GM20431 (cell line): Measurements from ENCODE around the gene MEGF11.

Source experiments
- in situ Hi-C: fragments of 300-500 bp; cut with MseI, MboI; formaldehyde crosslinking; loops from one replicate; pipeline ENCODE4 v1.15.0; 2020; ENCODE audit warnings: low sequenced_read_pairs; ENCODE audit not compliant: unreplicated experiment

Gene MEGF11

DNA sequence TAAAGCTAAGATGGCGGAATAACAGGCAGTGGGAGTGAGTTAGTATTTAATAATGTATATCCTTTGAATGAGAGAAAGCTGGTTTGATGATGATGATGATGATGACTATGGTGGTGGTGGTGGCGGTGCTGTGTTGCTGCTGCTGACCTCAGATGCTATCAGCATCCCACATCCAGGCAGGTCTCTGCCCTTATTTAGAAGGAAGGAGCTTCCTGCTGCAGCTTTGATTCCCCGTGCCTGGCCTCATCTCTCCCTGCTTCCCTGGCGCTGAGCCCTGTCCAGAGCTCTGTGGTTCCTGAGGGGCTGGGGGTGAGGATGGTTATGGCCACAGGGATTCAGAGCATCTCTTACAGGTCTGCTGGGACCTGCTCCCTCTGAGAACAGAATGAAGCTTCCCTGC, 311.1 kb downstream of the MEGF11 start:
- in situ Hi-C loops: no loop called here

DNA sequence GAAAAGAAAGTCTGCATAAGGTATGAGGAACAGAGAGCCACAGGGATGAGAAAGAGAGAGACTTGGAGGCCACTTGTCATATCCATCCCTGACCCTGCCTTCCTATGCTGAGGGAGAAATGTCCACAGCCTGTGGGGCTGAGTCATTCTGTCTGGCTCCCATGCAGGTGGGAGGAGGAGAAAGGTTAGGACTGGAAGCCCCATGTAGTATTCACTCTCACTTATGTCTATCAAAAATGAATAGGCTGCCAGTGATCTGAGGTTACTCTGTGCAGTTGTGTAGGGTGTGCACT, 313.0 kb downstream of the MEGF11 start:
- in situ Hi-C loops: no loop called here

DNA sequence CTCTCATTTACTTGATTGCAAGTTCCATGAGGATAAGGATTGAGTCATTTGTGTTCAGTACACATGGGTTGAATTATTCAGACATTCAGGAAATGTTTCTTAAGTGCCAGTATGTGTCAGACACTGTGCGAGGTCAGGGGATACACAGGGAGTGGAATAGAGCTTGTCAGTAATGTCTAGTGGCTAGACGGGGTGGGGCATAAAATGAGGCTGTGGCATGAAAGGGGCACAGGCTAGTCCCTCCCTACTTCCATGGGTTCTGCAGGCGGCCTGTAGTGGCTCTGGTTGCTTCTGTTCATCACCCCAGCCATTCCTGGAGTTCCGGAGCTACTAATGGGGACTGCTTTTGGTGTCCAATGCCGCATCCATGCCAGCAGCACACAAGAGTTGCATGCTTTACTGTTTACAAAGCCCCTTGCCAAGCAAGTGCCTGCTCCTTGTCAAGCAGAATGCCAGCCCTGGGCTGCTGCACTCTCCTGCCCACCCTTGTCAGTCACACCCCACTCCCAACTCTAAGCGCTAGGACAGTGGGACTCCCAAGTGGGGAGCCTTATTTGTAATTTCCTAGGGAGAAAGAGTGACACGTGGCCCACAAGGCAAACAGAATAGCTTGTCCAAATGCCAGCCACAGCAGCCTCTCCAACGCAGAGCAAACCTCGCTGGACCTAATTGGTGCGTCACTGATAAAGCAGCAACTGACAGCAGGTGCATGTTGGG, 313.5 kb downstream of the MEGF11 start:
- in situ Hi-C loops: no loop called here

DNA sequence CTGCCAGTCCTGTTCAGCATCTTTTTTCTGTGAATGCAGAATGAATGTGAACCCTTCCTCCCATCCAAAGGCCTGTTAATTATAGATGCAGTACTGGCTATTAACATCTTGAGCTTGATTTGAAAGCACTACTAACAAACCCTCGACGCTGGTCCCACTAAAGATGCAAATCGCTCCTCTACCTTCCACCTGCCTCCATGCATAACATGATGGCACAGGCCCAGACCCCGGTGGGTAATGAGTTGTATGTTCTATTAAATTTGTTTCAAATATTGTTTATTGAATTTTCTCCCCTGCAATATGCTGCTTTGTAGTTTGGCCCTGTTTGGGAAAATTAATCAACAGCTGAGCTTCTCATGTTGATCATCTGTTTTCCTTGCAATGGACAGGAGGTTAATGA, 314.9 kb downstream of the MEGF11 start:
- in situ Hi-C loops: no loop called here

DNA sequence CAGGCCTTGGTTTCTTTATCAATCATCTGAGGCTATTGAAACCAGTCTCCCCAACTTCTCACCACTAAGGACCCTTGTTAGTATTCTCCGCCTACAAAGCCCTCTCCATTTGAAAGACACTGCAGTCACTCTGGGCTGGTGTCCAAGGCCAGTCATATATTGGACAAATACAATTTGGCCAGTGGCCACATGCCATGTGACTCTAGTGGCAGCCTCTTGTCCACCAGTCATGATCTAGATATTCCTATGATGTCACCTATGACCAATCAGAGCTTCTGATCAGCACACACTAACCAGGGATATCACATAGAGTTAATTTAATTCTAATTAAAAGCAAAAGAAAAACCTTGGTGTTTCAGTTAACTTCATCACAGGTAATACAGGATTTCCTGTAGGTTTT, 316.1 kb downstream of the MEGF11 start:
- in situ Hi-C loops: no loop called here

DNA sequence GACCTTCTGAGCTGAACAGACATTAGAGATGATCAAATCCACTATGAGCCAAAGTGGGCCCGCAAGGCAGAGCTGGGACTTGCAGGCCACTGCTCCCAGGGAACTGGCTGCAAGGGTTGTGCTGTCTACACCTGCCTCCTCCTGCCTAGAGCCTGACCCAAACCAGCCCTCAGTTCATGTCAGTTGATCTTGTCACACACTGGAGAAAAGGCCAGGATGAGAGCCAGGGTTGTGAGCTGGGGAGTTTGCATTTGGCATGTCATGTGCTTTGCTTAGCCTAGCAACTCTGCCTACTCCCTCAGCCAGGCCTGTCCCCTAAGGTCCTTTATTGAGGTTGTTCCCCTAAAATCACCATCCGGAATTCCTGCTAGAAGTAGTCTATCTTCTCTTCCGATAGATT, 316.5 kb downstream of the MEGF11 start:
- in situ Hi-C loops: no loop called here

DNA sequence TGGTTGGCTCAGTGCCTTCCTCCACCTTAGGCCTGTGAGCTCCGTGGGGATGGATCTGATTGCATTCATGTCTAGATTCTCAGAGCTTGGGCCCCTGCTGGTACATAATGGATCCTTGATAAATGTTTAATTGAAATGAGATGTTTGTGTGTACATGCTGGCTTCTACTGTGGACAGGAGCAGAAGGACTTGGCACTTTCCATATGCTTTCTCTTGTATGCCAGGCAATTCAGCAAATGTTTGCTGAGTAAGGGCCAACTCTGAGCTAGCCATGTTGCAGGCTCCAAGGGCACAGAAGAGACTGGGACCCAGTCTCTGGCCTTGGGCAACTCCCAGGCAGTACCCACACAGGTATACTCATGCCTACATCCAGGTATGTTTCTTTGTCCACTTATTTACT, 317.3 kb downstream of the MEGF11 start:
- in situ Hi-C loops: no loop called here

DNA sequence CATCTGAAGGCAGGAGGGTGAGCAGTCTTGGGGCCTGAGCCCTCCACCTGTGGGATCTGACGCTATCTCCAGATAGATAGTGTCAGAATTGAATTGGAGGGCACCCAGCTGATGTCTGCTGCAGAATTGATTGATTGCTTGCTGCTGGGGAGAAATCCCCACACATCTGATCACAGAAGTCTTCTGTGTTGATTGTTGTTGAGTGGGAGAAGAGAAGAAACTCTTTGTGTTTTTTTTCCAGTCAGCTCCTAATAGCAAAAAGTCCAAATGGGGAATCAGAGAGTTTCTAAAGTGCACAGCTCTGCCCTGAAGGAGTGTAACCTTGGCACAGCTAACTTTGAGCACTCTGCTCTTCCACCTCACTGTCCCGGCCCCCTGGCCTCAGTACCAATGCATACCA, 318.2 kb downstream of the MEGF11 start:
- in situ Hi-C loops: no loop called here

DNA sequence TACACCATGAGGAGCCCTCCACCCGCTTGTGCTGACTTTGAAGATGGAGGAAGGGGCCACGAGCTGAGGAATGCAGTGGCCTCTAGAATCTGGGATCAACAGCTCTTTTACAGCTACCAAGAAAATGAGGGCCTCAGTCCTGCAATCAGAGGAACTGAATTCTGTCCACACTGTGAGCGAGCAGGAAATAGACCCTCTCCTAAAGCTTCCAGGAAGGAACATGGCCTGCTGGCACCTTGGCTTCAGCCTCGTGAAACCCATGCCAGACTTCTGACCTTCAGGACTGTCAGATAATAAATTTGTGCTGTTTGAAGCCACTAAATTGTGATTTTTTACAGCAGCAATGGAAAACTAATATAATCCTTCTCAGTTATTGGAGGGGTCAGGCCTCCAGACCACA, 322.3 kb downstream of the MEGF11 start:
- in situ Hi-C loops: no loop called here

DNA sequence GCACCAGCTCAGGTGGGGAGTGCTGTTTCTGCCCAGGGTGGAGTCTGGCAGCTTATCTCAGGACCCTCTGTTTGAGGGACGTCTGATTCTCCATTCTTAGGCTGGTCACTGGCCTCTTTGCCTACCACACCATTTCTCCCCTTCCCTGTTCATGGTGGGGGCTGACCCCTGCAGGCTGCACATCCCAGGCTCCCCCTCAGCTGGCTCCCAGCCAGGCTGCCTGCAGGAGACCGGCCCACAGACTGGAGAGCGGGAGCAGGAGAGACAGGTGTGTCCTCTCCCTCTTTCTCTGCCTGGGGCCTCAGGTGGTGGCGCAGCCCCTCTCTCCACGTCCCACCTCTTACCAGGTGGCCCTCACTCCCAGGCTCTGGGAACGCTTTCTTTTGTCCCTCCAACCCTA, 323.4 kb downstream of the MEGF11 start:
- in situ Hi-C loops: no loop called here

DNA sequence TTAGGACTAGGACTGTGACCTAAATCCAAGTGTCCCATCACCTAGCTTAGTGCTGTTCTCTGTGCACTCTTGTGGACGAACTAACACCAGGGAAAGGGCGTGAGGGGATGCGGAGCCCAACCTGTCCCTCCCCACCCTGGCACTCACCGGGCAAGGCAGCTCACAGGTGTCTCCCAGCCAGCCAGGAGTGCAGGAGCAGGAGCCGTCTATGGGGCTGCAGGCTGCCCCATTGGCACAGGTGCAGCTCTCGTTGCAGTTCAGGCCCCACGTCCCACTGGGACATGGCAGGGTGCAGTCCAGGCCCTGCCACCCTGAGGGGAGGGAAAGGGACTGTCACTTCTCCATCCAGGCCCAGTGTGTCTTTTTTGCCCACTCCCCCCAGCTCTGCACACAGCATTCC, 324.0 kb downstream of the MEGF11 start:
- in situ Hi-C loops: no loop called here

DNA sequence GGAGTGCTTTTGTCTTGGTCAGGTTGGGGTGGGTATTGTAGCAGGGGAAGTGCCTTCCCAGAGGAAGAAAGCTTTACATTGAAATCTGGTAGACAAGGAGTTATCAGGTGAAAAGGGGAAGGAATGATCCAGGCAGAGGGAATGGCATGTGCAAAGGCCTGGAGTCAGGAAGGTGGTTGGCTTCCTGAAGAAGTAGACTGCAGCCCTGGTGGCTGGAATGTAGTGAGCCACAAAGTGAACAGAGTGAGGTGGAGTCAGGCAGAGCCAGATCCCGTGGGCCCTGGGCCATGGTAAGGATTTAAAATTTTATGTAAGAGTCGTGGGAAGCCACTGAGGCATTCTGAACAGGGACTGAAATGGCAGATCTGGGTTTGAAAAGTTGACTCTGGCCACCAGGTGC, 326.0 kb downstream of the MEGF11 start:
- in situ Hi-C loops: no loop called here

DNA sequence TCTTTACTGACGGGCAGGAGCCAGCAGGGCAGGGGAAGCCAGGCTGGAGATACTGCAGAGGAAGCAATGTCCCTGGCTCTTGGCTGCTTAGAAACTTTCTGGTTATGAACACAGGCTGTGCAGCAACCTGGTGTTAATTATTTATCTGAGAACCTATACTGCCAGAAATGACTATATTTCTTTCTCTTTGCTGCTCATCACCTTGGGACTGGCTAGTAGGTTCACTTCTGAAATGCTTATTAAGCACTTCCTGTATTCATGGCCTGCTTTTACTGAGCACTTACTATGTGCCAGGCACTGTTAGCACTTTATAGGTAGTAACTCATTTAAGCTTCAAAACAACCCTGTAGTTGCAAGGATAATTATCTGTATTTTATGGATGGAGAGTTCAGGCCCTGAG, 326.7 kb downstream of the MEGF11 start:
- in situ Hi-C loops: no loop called here

DNA sequence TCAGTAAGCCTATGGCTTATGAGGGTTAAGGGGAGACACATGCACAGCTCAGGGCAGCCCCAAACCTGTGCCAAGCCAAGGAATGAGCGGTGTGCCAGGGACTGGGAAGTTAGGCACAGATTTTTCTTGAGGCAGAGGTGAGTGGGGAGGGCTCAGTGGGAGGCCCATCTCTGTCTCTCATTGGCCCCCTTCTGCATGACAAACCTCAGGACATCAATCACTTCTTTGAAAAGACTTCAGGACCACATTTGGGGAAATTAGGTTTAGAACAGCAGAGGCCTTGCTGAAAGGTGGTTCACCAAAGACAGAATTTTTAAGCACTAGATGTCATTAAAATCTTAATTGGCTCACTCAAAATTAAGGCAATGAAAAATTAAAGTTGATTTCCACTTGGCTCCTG, 327.1 kb downstream of the MEGF11 start:
- in situ Hi-C loops: no loop called here

DNA sequence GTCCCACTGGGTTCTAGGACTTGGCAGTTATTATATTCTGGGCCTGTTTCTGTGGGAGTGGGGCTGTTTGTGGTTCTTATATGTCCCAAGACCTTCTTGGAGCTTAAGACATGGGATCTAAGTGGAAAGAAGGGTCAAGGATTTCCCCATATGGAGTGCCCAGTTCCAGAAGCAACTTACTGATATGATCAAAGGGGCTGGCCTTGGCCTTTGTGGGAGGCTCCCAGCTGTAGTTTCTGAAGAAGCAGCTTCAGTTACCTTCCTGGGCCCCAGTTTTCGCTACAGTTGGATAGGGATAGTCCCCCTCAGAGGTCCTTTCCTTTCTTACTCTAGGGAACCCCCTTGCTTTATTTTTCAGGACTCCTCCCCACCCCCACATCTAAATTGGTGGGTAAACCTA, 328.2 kb downstream of the MEGF11 start:
- in situ Hi-C loops: no loop called here

DNA sequence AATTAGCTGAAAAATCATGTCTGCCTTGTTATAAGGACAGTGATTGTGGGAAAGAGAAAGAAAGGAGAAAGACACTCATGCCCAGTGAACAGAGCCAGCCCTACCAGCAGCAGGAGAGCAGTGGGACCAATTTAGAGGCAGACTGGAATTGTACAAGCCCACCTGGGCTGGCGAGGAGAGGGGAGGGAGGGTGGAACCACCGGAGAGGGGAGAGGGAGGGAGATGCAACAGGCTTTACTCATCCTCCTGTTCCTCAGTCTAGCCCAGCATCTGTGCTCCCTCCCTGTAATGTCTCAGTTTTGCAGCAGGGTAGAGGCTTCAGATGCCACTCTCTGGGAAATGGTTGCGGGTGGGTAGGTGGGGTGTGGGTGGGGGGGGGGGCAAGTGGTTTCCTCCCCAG, 329.5 kb downstream of the MEGF11 start:
- in situ Hi-C loops: loop anchor here (25.0 kb wide), 1 partner anchor 363 kb away; the partner anchor contains the start of gene DIS3L

DNA sequence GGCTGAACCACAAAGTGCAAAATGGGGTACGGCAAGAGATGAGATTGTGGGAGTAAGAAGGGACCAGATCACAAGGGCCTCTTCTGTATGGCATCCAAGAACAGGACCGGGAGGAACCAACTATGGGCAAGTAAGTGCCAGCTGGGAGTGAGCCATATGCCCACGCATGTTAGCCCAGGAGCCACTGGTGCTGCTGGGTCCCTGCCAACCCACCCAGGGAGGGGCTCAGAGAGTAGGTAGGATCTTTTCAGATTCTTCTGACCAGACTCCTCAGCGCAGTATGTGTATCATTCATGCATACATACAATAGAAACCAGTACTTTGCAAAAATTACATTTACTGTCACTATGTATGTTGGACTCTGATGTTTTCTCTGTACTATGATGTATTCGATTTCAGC, 330.3 kb downstream of the MEGF11 start:
- in situ Hi-C loops: loop anchor here (25.0 kb wide), 1 partner anchor 364 kb away; the partner anchor contains the start of gene DIS3L

DNA sequence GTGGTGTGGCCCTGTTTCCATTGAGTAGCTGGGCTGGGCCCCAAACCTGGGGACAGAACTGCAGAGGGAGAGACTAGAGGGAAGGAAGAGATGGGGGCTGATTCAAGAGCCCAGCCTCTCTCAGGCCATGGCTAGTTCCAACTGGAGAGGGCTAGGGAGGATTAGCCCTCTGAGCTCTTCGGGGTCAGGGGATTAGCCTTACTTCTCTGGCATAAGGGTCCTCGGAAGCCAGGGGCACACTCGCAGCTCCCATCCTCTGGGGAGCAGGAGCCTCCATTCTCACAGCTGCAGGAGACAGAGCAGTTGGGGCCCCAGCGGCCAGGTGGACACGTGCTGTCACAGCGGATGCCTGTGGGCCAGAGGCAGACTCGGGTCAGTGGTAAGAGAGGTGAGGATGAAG, 330.9 kb downstream of the MEGF11 start:
- in situ Hi-C loops: loop anchor here (25.0 kb wide), 1 partner anchor 365 kb away; the partner anchor contains the start of gene DIS3L

DNA sequence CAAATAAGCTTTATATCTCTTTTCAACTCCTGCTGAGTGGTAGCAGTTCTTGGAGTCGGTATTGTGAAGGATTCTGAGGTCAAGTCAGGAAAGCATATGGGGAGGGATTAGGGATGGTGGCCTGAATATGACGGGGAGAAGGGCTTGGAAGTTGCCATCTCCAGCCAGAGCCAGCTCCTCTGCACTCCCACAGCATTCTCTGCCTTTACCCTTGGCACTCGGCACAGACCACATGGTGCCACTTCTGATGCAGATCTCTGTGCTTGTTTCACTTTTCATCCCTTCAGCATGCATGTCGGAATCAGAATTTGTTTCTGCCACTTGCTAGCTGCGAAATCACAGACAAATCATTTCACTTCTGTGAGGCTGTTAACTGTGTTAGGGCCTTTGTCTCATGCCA, 331.8 kb downstream of the MEGF11 start:
- in situ Hi-C loops: loop anchor here (25.0 kb wide), 1 partner anchor 366 kb away; the partner anchor contains the start of gene DIS3L

DNA sequence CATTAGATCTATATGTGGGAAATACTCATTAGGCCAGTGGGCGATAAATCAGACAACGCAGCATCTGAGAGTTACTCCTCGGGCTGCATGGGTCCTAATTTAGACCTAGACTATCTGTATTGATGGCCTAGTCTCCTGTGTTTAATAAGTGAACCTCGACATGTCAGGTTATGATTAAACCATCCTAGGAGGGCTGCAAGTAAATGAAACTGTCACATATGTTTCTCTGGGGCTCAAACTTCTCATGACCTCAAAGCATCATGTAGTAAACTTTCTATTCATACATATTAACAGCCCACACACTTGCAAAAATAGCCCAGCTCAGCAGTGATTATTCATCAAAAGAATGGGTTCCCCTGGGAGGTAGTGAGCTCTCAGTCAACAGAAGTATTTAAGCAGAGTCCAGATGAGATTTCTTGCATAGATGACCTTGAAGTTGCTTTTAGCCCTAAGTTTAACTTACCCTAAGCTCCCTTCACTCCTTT, 332.7 kb downstream of the MEGF11 start:
- in situ Hi-C loops: loop anchor here (25.0 kb wide), 1 partner anchor 366 kb away; the partner anchor contains the start of gene DIS3L

DNA sequence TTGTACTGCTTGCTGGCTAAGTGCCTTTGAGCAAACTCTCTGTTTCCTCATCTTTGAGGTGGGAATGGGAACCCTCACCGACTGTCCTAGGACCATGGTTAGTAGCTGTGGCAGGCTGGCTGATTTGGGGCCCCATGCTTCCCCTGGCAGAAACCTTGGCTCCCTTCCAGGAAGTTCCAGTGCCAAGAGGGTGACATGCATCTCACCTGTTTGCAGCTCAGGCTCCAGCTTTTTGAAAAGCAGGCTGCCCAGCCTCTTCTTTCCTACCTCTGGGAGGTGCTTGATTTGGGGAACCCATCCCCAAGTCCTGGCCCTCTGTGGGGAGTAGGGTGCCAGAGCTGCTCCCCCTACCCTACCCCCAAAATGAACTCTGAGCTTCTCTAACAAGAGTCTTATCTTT, 333.4 kb downstream of the MEGF11 start:
- in situ Hi-C loops: loop anchor here (25.0 kb wide), 1 partner anchor 367 kb away; the partner anchor contains the start of gene DIS3L

DNA sequence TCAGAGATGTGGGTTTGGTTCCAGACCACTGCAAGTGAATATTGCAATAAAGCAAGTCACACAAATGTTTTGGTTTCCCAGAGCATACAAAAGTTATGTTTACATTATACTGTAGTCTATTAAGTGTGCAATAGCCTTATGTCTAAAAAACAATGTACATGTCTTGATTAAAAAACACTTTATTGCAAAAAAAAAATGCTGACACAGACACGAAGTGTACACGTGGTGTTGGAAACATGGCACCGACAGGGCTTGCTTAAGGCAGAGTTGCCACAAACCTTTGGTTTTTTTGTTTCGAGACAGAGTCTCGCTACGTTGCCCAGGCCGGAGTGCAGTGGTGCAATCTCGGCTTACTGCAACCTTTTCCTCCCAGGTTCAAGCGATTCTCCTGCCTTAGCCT, 334.2 kb downstream of the MEGF11 start:
- in situ Hi-C loops: loop anchor here (25.0 kb wide), 1 partner anchor 368 kb away; the partner anchor contains the start of gene DIS3L
